ENCODE data around the gene CTSZ.
"Not testable (repeated sequence)": the region's sequence is repeated elsewhere in the genome, so short reads cannot be mapped to it uniquely, and the experiment has no call there.

Gene CTSZ

GRCh38 chr20:59013959-59014608 is 7.0 kb upstream of the CTSZ start:
- peak; percentile 42 for DNase-seq (ENCODE audit: low read depth)
- H3K4me3 ChIP-seq (ENCODE audit: low read depth, low read length), result no peak overlapping the region
- TF ChIP-seq CTCF (conservative IDR thresholded peaks at IDR 0.05; ENCODE audit: low read depth, low read length), result no peak

- no peak for DNase-seq (ENCODE audit: low read depth)
- H3K4me3 ChIP-seq (ENCODE audit: low read depth, low read length), result no peak overlapping the region
- no peak for TF ChIP-seq CTCF (conservative IDR thresholded peaks at IDR 0.05; ENCODE audit: low read depth, low read length)
Measured at GRCh38 chr20:59013031-59013951, 6.2 kb upstream of the CTSZ start.

- not testable (repeated sequence) for DNase-seq (ENCODE audit: low read depth); H3K4me3 ChIP-seq (ENCODE audit: low read depth, low read length)
Measured at GRCh38 chr20:59011874-59012157, 4.8 kb upstream of the CTSZ start.

- TF ChIP-seq CTCF (conservative IDR thresholded peaks at IDR 0.05; ENCODE audit: low read depth, low read length), result no peak
- DNase-seq (ENCODE audit: low read depth), result peak; percentile 89
- H3K4me3 ChIP-seq (ENCODE audit: low read depth, low read length), result no peak overlapping the region
Measured at GRCh38 chr20:59010995-59011873, 4.2 kb upstream of the CTSZ start.

- no peak for DNase-seq (ENCODE audit: low read depth)
- TF ChIP-seq CTCF (conservative IDR thresholded peaks at IDR 0.05; ENCODE audit: low read depth, low read length), result no peak
- no peak overlapping the region for H3K4me3 ChIP-seq (ENCODE audit: low read depth, low read length)
Measured at GRCh38 chr20:59010321-59010994, 3.4 kb upstream of the CTSZ start.

- no peak for TF ChIP-seq CTCF (conservative IDR thresholded peaks at IDR 0.05; ENCODE audit: low read depth, low read length)
- H3K4me3 ChIP-seq (ENCODE audit: low read depth, low read length), result no peak overlapping the region
Measured at GRCh38 chr20:59008715-59009336, 1.8 kb upstream of the CTSZ start.

More at GRCh38 chr20:59008715-59009336, 1.8 kb upstream of the CTSZ start:
- DNase-seq (ENCODE audit: low read depth), result no peak
